Renal cortical epithelial cell (primary cell): ENCODE data around the gene NUCKS1. TPM values are rescaled to one million over a fixed set of nuclear protein-coding genes. Genes with fewer than 3 reads are reported as not detected.
A peak's percentile ranks its signal among the peaks of the same experiment; 100 is the strongest.

Experiments
- DNase-seq: peaks from one replicate; pipeline ENCODE4 v3.0.0-alpha.2; 2011; ENCODE audit warnings: low read depth
- total RNA-seq: library from RNA; depleted of rRNA; stranded (reverse); fragments of >200 nt; gene quantifications from 2 replicates; pipeline ENCODE4 v1.2.3, GENCODE V29; 2014

The NUCKS1 gene
- total RNA-seq, 1 donor from 2014 or later: 120 TPM

- no peak for DNase-seq
These were observed 49.0 kb downstream of the NUCKS1 start for GRCh38 chr1:205700865-205701401.

- no peak for DNase-seq
These were observed 50.6 kb downstream of the NUCKS1 start for GRCh38 chr1:205699416-205699815.

GRCh38 chr1:205698921-205699320, 51.1 kb downstream of the NUCKS1 start:
- no peak for DNase-seq

- no peak for DNase-seq
These were observed 56.5 kb downstream of the NUCKS1 start for GRCh38 chr1:205693421-205693991.

GRCh38 chr1:205692423-205692822, 57.6 kb downstream of the NUCKS1 start:
- DNase-seq: no peak

GRCh38 chr1:205690122-205690756, 59.7 kb downstream of the NUCKS1 start:
- DNase-seq: peak; percentile 74

- DNase-seq: no peak
These were observed 60.5 kb downstream of the NUCKS1 start for GRCh38 chr1:205689479-205689878.

GRCh38 chr1:205688171-205689080, 61.6 kb downstream of the NUCKS1 start:
- no peak for DNase-seq

GRCh38 chr1:205687242-205687641, 62.7 kb downstream of the NUCKS1 start:
- DNase-seq: no peak

GRCh38 chr1:205681364-205681763, 68.6 kb downstream of the NUCKS1 start:
- no peak for DNase-seq

- no peak for DNase-seq
These were observed 69.7 kb downstream of the NUCKS1 start, which contains the start of gene SLC45A3 for GRCh38 chr1:205680073-205680851. SLC45A3 (minus strand) TSS chr1:205680509; CDS start chr1:205664656, 15,853 bp downstream.

- DNase-seq: no peak
These were observed 71.5 kb downstream of the NUCKS1 start for GRCh38 chr1:205678286-205679111.

GRCh38 chr1:205677167-205677566, 72.8 kb downstream of the NUCKS1 start:
- no peak for DNase-seq

- no peak for DNase-seq
These were observed 73.4 kb downstream of the NUCKS1 start for GRCh38 chr1:205676597-205676996.

GRCh38 chr1:205676002-205676401, 74.0 kb downstream of the NUCKS1 start:
- DNase-seq: no peak

GRCh38 chr1:205675247-205675646, 74.7 kb downstream of the NUCKS1 start:
- no peak for DNase-seq

- peak; percentile 25 for DNase-seq
These were observed 77.0 kb downstream of the NUCKS1 start for GRCh38 chr1:205672970-205673369.

GRCh38 chr1:205672395-205672889, 77.5 kb downstream of the NUCKS1 start:
- DNase-seq: no peak

- no peak for DNase-seq
These were observed 79.2 kb downstream of the NUCKS1 start for GRCh38 chr1:205670611-205671430.

GRCh38 chr1:205670150-205670446, 79.9 kb downstream of the NUCKS1 start:
- no peak for DNase-seq
